Parathyroid adenoma (tissue), 2 donors: ENCODE results near the gene VENTX.

Experiments used
- H2AFZ ChIP-seq: fragments of 300-600 bp; sonication (generic); one replicate; pipeline ENCODE4 v1.7.0; 2017; ENCODE audit warnings: antibody characterized with exemption, mild to moderate bottlenecking
- H3K27ac ChIP-seq: fragments of 300-600 bp; sonication (generic); one replicate; pipeline ENCODE4 v1.7.0; 2017
- H3K27me3 ChIP-seq: fragments of 300-600 bp; sonication (generic); one replicate; pipeline ENCODE4 v1.7.0; 2017; ENCODE audit warnings: low read length; ENCODE audit not compliant: control insufficient read depth, insufficient read depth
- H3K36me3 ChIP-seq: fragments of 300-600 bp; sonication (generic); one replicate; pipeline ENCODE4 v1.7.0; 2017; ENCODE audit warnings: low read length; ENCODE audit not compliant: control insufficient read depth, insufficient read depth
- H3K4me1 ChIP-seq: fragments of 300-600 bp; sonication (generic); one replicate; pipeline ENCODE4 v1.7.0; 2017; ENCODE audit warnings: control low read depth
- H3K4me2 ChIP-seq: fragments of 300-600 bp; sonication (generic); one replicate; pipeline ENCODE4 v1.7.0; 2017; ENCODE audit warnings: low read length
- H3K4me3 ChIP-seq: fragments of 300-600 bp; sonication (generic); one replicate; pipeline ENCODE4 v1.7.0; 2017; ENCODE audit warnings: low read depth, low read length
- H3K79me2 ChIP-seq: fragments of 300-600 bp; sonication (generic); one replicate; pipeline ENCODE4 v1.7.0; 2017; ENCODE audit warnings: control low read depth
- H3K9ac ChIP-seq: fragments of 300-600 bp; sonication (generic); one replicate; pipeline ENCODE4 v1.7.0; 2017; ENCODE audit warnings: mild to moderate bottlenecking
- H3K9me3 ChIP-seq: fragments of 300-600 bp; sonication (generic); one replicate; pipeline ENCODE4 v1.7.0; 2017; ENCODE audit warnings: low read length; ENCODE audit not compliant: control insufficient read depth
- CTCF ChIP-seq: fragments of 300-600 bp; sonication (generic); IDR thresholded peaks from one replicate; pipeline ENCODE4 v1.7.0; 2017; ENCODE audit warnings: antibody characterized with exemption, mild to moderate bottlenecking
- donor health status: primary hyperparathyroidism.

The VENTX gene

GRCh38 chr10:133281628-133282372 is 44.1 kb downstream of the VENTX start:
- Histone ChIP-seq H3K27me3 (no peaks in the 10 kb centered on the region), H2AFZ (no peak overlapping the region), H3K4me3 (no peak overlapping the region), H3K9me3 (no peaks in the 10 kb centered on the region), H3K4me1 (no peaks in the 10 kb centered on the region), H3K36me3 (no peaks in the 10 kb centered on the region), H3K79me2 (peaks cover 2% of the 10 kb centered on the region), H3K4me2 (no peak overlapping the region), H3K9ac (no peak overlapping the region), H3K27ac (no peak overlapping the region)
- no peak for TF ChIP-seq CTCF

GRCh38 chr10:133282846-133283390 is 45.3 kb downstream of the VENTX start:
- no peak overlapping the region for H3K4me3 ChIP-seq
- TF ChIP-seq CTCF = no peak

GRCh38 chr10:133283931-133284330 is 46.3 kb downstream of the VENTX start:
- Histone ChIP-seq H3K4me2 (no peak overlapping the region), H2AFZ (no peak overlapping the region), H3K36me3 (no peaks in the 10 kb centered on the region), H3K4me1 (no peaks in the 10 kb centered on the region), H3K9ac (no peak overlapping the region), H3K27me3 (no peaks in the 10 kb centered on the region), H3K79me2 (peaks cover 2% of the 10 kb centered on the region), H3K9me3 (no peaks in the 10 kb centered on the region), H3K4me3 (no peak overlapping the region), H3K27ac (no peak overlapping the region)
- no peak for TF ChIP-seq CTCF

More at GRCh38 chr10:133282846-133283390, 45.3 kb downstream of the VENTX start:
- no peaks in the 10 kb centered on the region for H3K4me1 ChIP-seq
- no peak overlapping the region for H3K9ac ChIP-seq
- H3K4me2 ChIP-seq = no peak overlapping the region
- no peaks in the 10 kb centered on the region for H3K9me3 ChIP-seq
- H3K27ac ChIP-seq = no peak overlapping the region
- H3K27me3 ChIP-seq = no peaks in the 10 kb centered on the region
- no peak overlapping the region for H2AFZ ChIP-seq
- peaks cover 2% of the 10 kb centered on the region for H3K79me2 ChIP-seq
- no peaks in the 10 kb centered on the region for H3K36me3 ChIP-seq

GRCh38 chr10:133285217-133285616 is 47.6 kb downstream of the VENTX start:
- H3K79me2 ChIP-seq = peaks cover 2% of the 10 kb centered on the region
- H2AFZ ChIP-seq = no peak overlapping the region
- H3K9me3 ChIP-seq = no peaks in the 10 kb centered on the region
- H3K27me3 ChIP-seq = no peaks in the 10 kb centered on the region
- no peak overlapping the region for H3K4me3 ChIP-seq
- no peaks in the 10 kb centered on the region for H3K36me3 ChIP-seq
- no peak overlapping the region for H3K4me2 ChIP-seq
- no peaks in the 10 kb centered on the region for H3K4me1 ChIP-seq
- H3K9ac ChIP-seq = no peak overlapping the region
- no peak for TF ChIP-seq CTCF
- no peak overlapping the region for H3K27ac ChIP-seq

GRCh38 chr10:133286366-133286765 is 48.7 kb downstream of the VENTX start:
- H3K9me3 ChIP-seq = no peaks in the 10 kb centered on the region
- peaks cover 2% of the 10 kb centered on the region for H3K79me2 ChIP-seq
- no peaks in the 10 kb centered on the region for H3K36me3 ChIP-seq
- H2AFZ ChIP-seq = no peak overlapping the region
- H3K4me1 ChIP-seq = no peaks in the 10 kb centered on the region
- H3K4me3 ChIP-seq = no peak overlapping the region
- TF ChIP-seq CTCF = no peak
- H3K9ac ChIP-seq = no peak overlapping the region
- no peaks in the 10 kb centered on the region for H3K27me3 ChIP-seq
- H3K4me2 ChIP-seq = no peak overlapping the region
- H3K27ac ChIP-seq = no peak overlapping the region
